H9 (cell line): ENCODE data around the gene KCNIP1. TPM values are rescaled to one million over a fixed set of nuclear protein-coding genes. Genes with fewer than 3 reads are reported as not detected.

Source experiments
- DNase-seq: peaks from one replicate; pipeline ENCODE4 v3.0.0-alpha.2; 2017
- H2AFZ ChIP-seq: one replicate; pipeline ENCODE4 v1.6.1; 2013; ENCODE audit warnings: mild to moderate bottlenecking, low read length, control low read depth, moderate library complexity
- H2AK5ac ChIP-seq: 2 replicates; pipeline ENCODE4 v1.6.1; 2013; ENCODE audit warnings: low read length, control low read depth, mixed read lengths; ENCODE audit not compliant: insufficient read length
- H2BK120ac ChIP-seq: one replicate; pipeline ENCODE4 v1.6.1; 2013; ENCODE audit warnings: low read depth, mild to moderate bottlenecking, low read length, control low read depth, inconsistent platforms; ENCODE audit not compliant: poor library complexity, severe bottlenecking
- H2BK12ac ChIP-seq: 2 replicates; pipeline ENCODE4 v1.6.1; 2013; ENCODE audit warnings: low read length, control low read depth, mixed read lengths, low read depth; ENCODE audit not compliant: insufficient read length
- H2BK15ac ChIP-seq: 2 replicates; pipeline ENCODE4 v1.6.1; 2013; ENCODE audit warnings: low read depth, low read length, control low read depth
- H2BK20ac ChIP-seq: one replicate; pipeline ENCODE4 v1.6.1; 2013; ENCODE audit warnings: low read depth, mild to moderate bottlenecking, low read length, control low read depth, inconsistent platforms; ENCODE audit not compliant: poor library complexity, severe bottlenecking
- H2BK5ac ChIP-seq: 2 replicates; pipeline ENCODE4 v1.6.1; 2013; ENCODE audit warnings: low read length, control low read depth, mixed read lengths; ENCODE audit not compliant: insufficient read length
- H3K14ac ChIP-seq: 2 replicates; pipeline ENCODE4 v1.6.1; 2013; ENCODE audit warnings: low read length, control low read depth; ENCODE audit not compliant: insufficient read depth
- H3K18ac ChIP-seq: 2 replicates; pipeline ENCODE4 v1.6.1; 2013; ENCODE audit warnings: low read depth, mild to moderate bottlenecking, mixed read lengths, low read length, control low read depth; ENCODE audit not compliant: insufficient read length
- H3K23ac ChIP-seq: 2 replicates; pipeline ENCODE4 v1.6.1; 2013; ENCODE audit warnings: low read length, control low read depth, mixed read lengths, low read depth; ENCODE audit not compliant: insufficient read length
- H3K23me2 ChIP-seq: 2 replicates; pipeline ENCODE4 v1.6.1; 2013; ENCODE audit warnings: low read depth, mild to moderate bottlenecking, mixed read lengths, low read length, control low read depth; ENCODE audit not compliant: insufficient read length, poor library complexity, severe bottlenecking
- H3K27ac ChIP-seq: 2 replicates; pipeline ENCODE4 v1.5.1; 2013; ENCODE audit warnings: low read length, control low read depth, mixed read lengths, low read depth; ENCODE audit not compliant: insufficient read length
- H3K27me3 ChIP-seq: 2 replicates; pipeline ENCODE4 v1.6.1; 2013; ENCODE audit warnings: low read length, control low read depth, inconsistent platforms; ENCODE audit not compliant: insufficient read depth
- H3K4ac ChIP-seq: 2 replicates; pipeline ENCODE4 v1.6.1; 2013; ENCODE audit warnings: low read depth, mild to moderate bottlenecking, control low read depth, inconsistent platforms, low read length, moderate library complexity
- H3K4me1 ChIP-seq: 2 replicates; pipeline ENCODE4 v1.6.1; 2013; ENCODE audit warnings: low read length, control low read depth, inconsistent platforms; ENCODE audit not compliant: insufficient read depth
- H3K4me2 ChIP-seq: 2 replicates; pipeline ENCODE4 v1.6.1; 2013; ENCODE audit warnings: low read length, control low read depth, mixed read lengths; ENCODE audit not compliant: insufficient read length, insufficient read depth
- H3K56ac ChIP-seq: 2 replicates; pipeline ENCODE4 v1.6.1; 2013; ENCODE audit warnings: low read depth, mild to moderate bottlenecking, mixed read lengths, low read length, control low read depth; ENCODE audit not compliant: insufficient read length
- H3K79me1 ChIP-seq: 2 replicates; pipeline ENCODE4 v1.6.1; 2013; ENCODE audit warnings: low read depth, mild to moderate bottlenecking, moderate library complexity, low read length, control low read depth, inconsistent platforms; ENCODE audit not compliant: insufficient read depth, poor library complexity, severe bottlenecking
- H3K79me2 ChIP-seq: 2 replicates; pipeline ENCODE4 v1.6.1; 2013; ENCODE audit warnings: low read length, control low read depth, inconsistent platforms; ENCODE audit not compliant: insufficient read depth
- H3K9ac ChIP-seq: 2 replicates; pipeline ENCODE4 v1.6.1; 2013; ENCODE audit warnings: low read length, control low read depth, mixed read lengths; ENCODE audit not compliant: insufficient read length; ENCODE audit errors: extremely low read depth
- H3K9me3 ChIP-seq: one replicate; pipeline ENCODE4 v1.6.1; 2013; ENCODE audit warnings: low read depth, low read length, inconsistent platforms; ENCODE audit not compliant: control insufficient read depth
- H3T11ph ChIP-seq: one replicate; pipeline ENCODE4 v1.6.1; 2013; ENCODE audit warnings: mild to moderate bottlenecking, low read length, control low read depth, inconsistent platforms
- H4K20me1 ChIP-seq: one replicate; pipeline ENCODE4 v1.6.1; 2013; ENCODE audit not compliant: control insufficient read depth, insufficient read length, insufficient read depth
- H4K5ac ChIP-seq: 2 replicates; pipeline ENCODE4 v1.6.1; 2013; ENCODE audit warnings: low read depth, mild to moderate bottlenecking, mixed read lengths, low read length, control low read depth; ENCODE audit not compliant: insufficient read length
- H4K8ac ChIP-seq: replicated peaks from 2 replicates; pipeline ENCODE4 v1.6.1; 2013; ENCODE audit warnings: low read length, control low read depth, mixed read lengths, low read depth; ENCODE audit not compliant: insufficient read length
- H4K91ac ChIP-seq: 2 replicates; pipeline ENCODE4 v1.6.1; 2013; ENCODE audit warnings: low read depth, mild to moderate bottlenecking, moderate library complexity, mixed read lengths, low read length, control low read depth; ENCODE audit not compliant: insufficient read length
- H3K27ac Mint-ChIP-seq, 3 experiments: 2 replicates in 2 of 3; 3 replicates in 1 of 3; pipeline ENCODE4 v1.8.0; 2020 to 2021; ENCODE audit warnings: mixed read lengths in 3 of 3, mild to moderate bottlenecking in 1 of 3, moderate library complexity in 1 of 3
- H3K27me3 Mint-ChIP-seq: 2 replicates; pipeline ENCODE4 v1.8.0; 2021; ENCODE audit warnings: low read depth, mild to moderate bottlenecking, moderate library complexity, mixed read lengths
- H3K36me3 Mint-ChIP-seq, 3 experiments: 2 replicates in 2 of 3; 3 replicates in 1 of 3; pipeline ENCODE4 v1.8.0; 2020 to 2021; ENCODE audit warnings: low read depth in 3 of 3, mixed read lengths in 3 of 3; ENCODE audit not compliant: insufficient read depth in 1 of 3
- H3K4me1 Mint-ChIP-seq, 2 experiments: 2 replicates each; pipeline ENCODE4 v1.8.0; 2020; ENCODE audit warnings: mixed read lengths in 2 of 2
- H3K4me3 Mint-ChIP-seq, 2 experiments: 2 replicates in 1 of 2; 3 replicates in 1 of 2; pipeline ENCODE4 v1.8.0; 2020 to 2021; ENCODE audit warnings: mild to moderate bottlenecking in 2 of 2, mixed read lengths in 2 of 2, moderate library complexity in 1 of 2
- H3K9me3 Mint-ChIP-seq, 2 experiments: 2 replicates in 1 of 2; 3 replicates in 1 of 2; pipeline ENCODE4 v1.8.0; 2020; ENCODE audit warnings: mild to moderate bottlenecking in 2 of 2, mixed read lengths in 2 of 2, moderate library complexity in 1 of 2
- CTCF ChIP-seq: fragments of 200-600 bp; sonication (generic); conservative IDR thresholded peaks from 3 replicates; pipeline ENCODE4 v1.8.0; 2021; ENCODE audit warnings: antibody characterized with exemption, mild to moderate bottlenecking
- WGBS: extraction: QIAGEN DNeasy Blood & Tissue Kit; methylation state at CpG from one replicate; pipeline ENCODE4 v1.1.7; 2013; ENCODE audit warnings: missing lambda C conversion rate, low lambda C conversion rate, mixed read lengths; ENCODE audit not compliant: insufficient read length; ENCODE audit errors: extremely low coverage; 5-methylcytosine and 5-hydroxymethylcytosine counted together
- total RNA-seq: library from RNA; stranded (reverse); gene quantifications from 2 replicates; pipeline ENCODE4 v1.2.1, GENCODE V29; 2021

KCNIP1 gene
- total RNA-seq, 1 experiment from 2014 or later, result 0.63 TPM

GRCh38 chr5:170496662-170497028, 7.2 kb upstream of the KCNIP1 start:
- Mint-ChIP-seq H3K27ac (no peak overlapping the region), H3K4me1 (peaks cover 4 to 22% of the 10 kb centered on the region in 2 experiments), H3K27me3 (peaks cover 18% of the 10 kb centered on the region), H3K36me3 (no peaks in the 10 kb centered on the region), H3K4me3 (no peak overlapping the region), H3K9me3 (no peaks in the 10 kb centered on the region)
- no peaks in the 10 kb centered on the region for H3K4me1 ChIP-seq
- H3K9ac ChIP-seq, result no peak overlapping the region
- no peak overlapping the region for H3K18ac ChIP-seq
- no peak overlapping the region for H2BK120ac ChIP-seq
- no peaks in the 10 kb centered on the region for H3K9me3 ChIP-seq
- H3T11ph ChIP-seq, result no peak overlapping the region
- WGBS, result no CpG with 5 or more reads among the region's 6 CpGs
- no peak overlapping the region for H3K14ac ChIP-seq
- no peaks in the 10 kb centered on the region for H4K20me1 ChIP-seq
- no peak overlapping the region for H2AK5ac ChIP-seq
- H2BK20ac ChIP-seq, result no peak overlapping the region
- no peak overlapping the region for H4K8ac ChIP-seq
- no peak overlapping the region for H3K23ac ChIP-seq
- no peak overlapping the region for H2BK15ac ChIP-seq
- no peaks in the 10 kb centered on the region for H3K23me2 ChIP-seq
- TF ChIP-seq CTCF, result no peak
- no peak overlapping the region for H3K4ac ChIP-seq
- H3K27me3 ChIP-seq, result no peaks in the 10 kb centered on the region
- no peaks in the 10 kb centered on the region for H3K79me1 ChIP-seq
- no peak overlapping the region for H2BK12ac ChIP-seq
- no peak overlapping the region for H3K4me2 ChIP-seq
- H2AFZ ChIP-seq, result no peak overlapping the region
- H3K27ac ChIP-seq, result no peak overlapping the region
- no peak overlapping the region for H2BK5ac ChIP-seq
- H4K5ac ChIP-seq, result no peak overlapping the region
- no peak for DNase-seq
- H3K56ac ChIP-seq, result no peak overlapping the region
- no peak overlapping the region for H4K91ac ChIP-seq
- H3K79me2 ChIP-seq, result no peaks in the 10 kb centered on the region
